Uterus (tissue), 4 donors: ENCODE measurements around the gene RWDD1. TPM values are rescaled to one million over a fixed set of nuclear protein-coding genes. Genes with fewer than 3 reads are reported as not detected.

ENCODE experiments used
- DNase-seq, 2 donors: peaks; one replicate each; pipeline ENCODE4 v3.0.0-alpha.2; 2019 to 2020
- H3K27ac ChIP-seq, 2 donors: fragments of 200-600 bp; sonication (generic); 1 replicate in 1 of 2; 2 replicates in 1 of 2; pipeline ENCODE4 v1.5.1; 2016 to 2018
- H3K27me3 ChIP-seq, 2 donors: fragments of 200-600 bp; sonication (generic); one replicate each; pipeline ENCODE4 v1.5.1; 2018 to 2019; ENCODE audit warnings: control low read depth in 1 of 2
- H3K36me3 ChIP-seq, 2 donors: fragments of 200-600 bp; sonication (generic); one replicate each; pipeline ENCODE4 v1.5.1; 2019; ENCODE audit warnings: control low read depth in 1 of 2
- H3K4me1 ChIP-seq, 2 donors: fragments of 200-600 bp; sonication (generic); one replicate each; pipeline ENCODE4 v1.5.1; 2018 to 2019; ENCODE audit warnings: control low read depth in 1 of 2
- H3K4me3 ChIP-seq, 2 donors: fragments of 200-600 bp; sonication (generic); 1 replicate in 1 of 2; 2 replicates in 1 of 2; pipeline ENCODE4 v1.5.1; 2018 to 2019; ENCODE audit warnings: mild to moderate bottlenecking in 1 of 2
- H3K9me3 ChIP-seq, 2 donors: fragments of 200-600 bp; sonication (generic); one replicate each; pipeline ENCODE4 v1.5.1; 2019; ENCODE audit warnings: control low read depth in 1 of 2
- POLR2A ChIP-seq, 2 donors: fragments of 450-650 bp; IDR thresholded peaks; one replicate each; pipeline ENCODE4 v1.6.1; 2016; ENCODE audit warnings: antibody characterized with exemption in 2 of 2, mild to moderate bottlenecking in 1 of 2, moderate library complexity in 1 of 2
- intact Hi-C: fragments of 100-400 bp; cut with DNase I; formaldehyde crosslinking; loops from one replicate; pipeline ENCODE4 v1.15.1; 2023; ENCODE audit warnings: low total_unique reads
- total RNA-seq, 4 donors: library from RNA; depleted of rRNA in 3 of 4; stranded (reverse); fragments of >200 nt in 3 of 4; gene quantifications; one replicate each; pipeline versions ENCODE4 v1.1.0 to v1.2.4, GENCODE V29; 2014 to 2023
- TF ChIP-seq, protein P1 (sequence below), 4 experiments: fragments of 200-600 bp in 2 of 4; fragments of 450-650 bp in 2 of 4; sonication (generic) in 2 of 4; IDR thresholded peaks; one replicate each; pipeline ENCODE4 v1.5.1; 2016 to 2019; ENCODE audit warnings: antibody characterized with exemption in 4 of 4, mild to moderate bottlenecking in 2 of 4, moderate library complexity in 1 of 4
- donor health status: DM: yes; HTN: yes; CAD: no.

The RWDD1 gene
- total RNA-seq, 4 donors from 2014 or later = 10.2 to 104 (median 36.1) TPM

DNA sequence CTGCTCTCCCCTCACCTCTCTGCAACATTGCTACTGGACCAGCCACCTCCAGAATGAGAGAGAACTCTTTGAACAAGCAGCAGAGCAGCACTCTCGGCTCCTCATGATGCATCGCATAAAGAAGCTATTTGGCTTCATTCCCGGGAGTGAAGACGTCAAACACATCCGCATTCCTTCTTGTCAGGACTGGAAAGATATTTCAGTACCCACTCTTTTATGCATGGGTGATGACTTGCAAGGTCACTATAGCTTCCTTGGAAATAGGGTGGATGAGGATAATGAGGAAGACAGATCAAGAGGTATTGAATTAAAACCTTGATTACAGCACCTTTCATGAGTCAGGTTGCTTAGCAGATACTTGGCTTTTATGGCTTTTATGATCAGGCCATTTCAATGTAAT is 13.4 kb upstream of the RWDD1 start:
- Histone ChIP-seq H3K27me3 (no peaks in the 10 kb centered on the region), H3K9me3 (no peaks in the 10 kb centered on the region), H3K36me3 (no peaks in the 10 kb centered on the region), H3K4me1 (no peaks in the 10 kb centered on the region), H3K4me3 (no peak overlapping the region), H3K27ac (no peak overlapping the region)
- intact Hi-C loops = no loop called here
- TF ChIP-seq, protein P1, sequence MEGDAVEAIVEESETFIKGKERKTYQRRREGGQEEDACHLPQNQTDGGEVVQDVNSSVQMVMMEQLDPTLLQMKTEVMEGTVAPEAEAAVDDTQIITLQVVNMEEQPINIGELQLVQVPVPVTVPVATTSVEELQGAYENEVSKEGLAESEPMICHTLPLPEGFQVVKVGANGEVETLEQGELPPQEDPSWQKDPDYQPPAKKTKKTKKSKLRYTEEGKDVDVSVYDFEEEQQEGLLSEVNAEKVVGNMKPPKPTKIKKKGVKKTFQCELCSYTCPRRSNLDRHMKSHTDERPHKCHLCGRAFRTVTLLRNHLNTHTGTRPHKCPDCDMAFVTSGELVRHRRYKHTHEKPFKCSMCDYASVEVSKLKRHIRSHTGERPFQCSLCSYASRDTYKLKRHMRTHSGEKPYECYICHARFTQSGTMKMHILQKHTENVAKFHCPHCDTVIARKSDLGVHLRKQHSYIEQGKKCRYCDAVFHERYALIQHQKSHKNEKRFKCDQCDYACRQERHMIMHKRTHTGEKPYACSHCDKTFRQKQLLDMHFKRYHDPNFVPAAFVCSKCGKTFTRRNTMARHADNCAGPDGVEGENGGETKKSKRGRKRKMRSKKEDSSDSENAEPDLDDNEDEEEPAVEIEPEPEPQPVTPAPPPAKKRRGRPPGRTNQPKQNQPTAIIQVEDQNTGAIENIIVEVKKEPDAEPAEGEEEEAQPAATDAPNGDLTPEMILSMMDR (IDR thresholded peaks at IDR 0.05) = no peak
- no peak for TF ChIP-seq POLR2A (IDR thresholded peaks at IDR 0.05)
- no peak for DNase-seq

DNA sequence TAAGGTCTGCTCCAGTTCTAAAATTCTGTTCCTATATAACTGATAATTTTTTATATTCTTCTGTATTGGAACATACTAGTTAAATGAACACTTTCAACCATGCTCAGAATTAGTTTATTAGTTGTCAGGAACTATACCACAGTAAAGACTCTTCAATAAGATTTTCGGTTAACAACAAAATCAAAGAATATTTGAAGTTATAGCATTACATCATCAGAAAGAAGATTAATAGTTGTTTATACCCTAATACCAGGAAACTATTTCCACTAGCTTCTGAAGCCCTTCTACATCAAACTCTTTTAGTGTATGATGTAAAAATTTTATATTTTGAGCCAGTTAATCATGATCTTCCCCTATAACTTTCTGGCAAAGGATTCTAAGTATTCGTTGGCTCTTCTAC is 11.2 kb upstream of the RWDD1 start:
- DNase-seq = no peak
- H3K27ac ChIP-seq = no peak overlapping the region
- intact Hi-C loops = no loop called here
- no peak overlapping the region for H3K4me3 ChIP-seq
- no peaks in the 10 kb centered on the region for H3K9me3 ChIP-seq
- H3K36me3 ChIP-seq = no peaks in the 10 kb centered on the region
- H3K4me1 ChIP-seq = no peaks in the 10 kb centered on the region
- TF ChIP-seq, protein P1 (IDR thresholded peaks at IDR 0.05) = no peak
- TF ChIP-seq POLR2A (IDR thresholded peaks at IDR 0.05) = no peak
- H3K27me3 ChIP-seq = no peaks in the 10 kb centered on the region

DNA sequence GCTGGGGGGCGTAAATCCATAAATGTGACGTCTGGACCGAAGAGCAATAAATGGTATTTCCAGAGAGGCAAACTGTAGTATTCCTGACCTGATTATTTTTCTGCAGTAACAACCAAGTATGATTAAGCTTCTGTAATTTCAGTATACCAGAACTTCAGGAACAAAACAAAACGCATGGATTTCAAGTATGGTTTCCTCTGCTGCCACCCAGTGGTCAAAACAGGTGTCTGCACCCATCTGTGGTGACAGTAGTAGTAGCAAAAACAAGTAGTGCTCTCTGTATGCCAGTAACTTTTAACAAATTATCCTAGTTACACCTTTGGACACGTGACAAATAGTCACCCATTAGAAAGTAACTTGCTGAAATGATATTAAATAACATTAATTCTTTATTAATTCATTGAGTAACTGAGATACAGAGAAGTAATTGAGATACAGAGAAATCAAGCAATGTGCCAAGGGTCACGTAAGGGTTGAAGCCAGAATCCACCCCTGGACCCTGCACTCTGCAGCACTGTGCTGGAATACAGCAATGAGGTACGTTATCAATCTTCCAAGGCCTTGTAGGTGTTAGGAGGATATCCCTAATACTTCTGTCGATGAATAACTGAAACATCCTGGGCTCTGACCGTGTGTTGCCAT is 9.8 kb upstream of the RWDD1 start:
- no peaks in the 10 kb centered on the region for H3K4me1 ChIP-seq
- TF ChIP-seq POLR2A (IDR thresholded peaks at IDR 0.05) = no peak
- TF ChIP-seq, protein P1 (IDR thresholded peaks at IDR 0.05) = peak; percentile 77 to 92 (median 84)
- peak overlapping the region in 1 of 2 donors; percentile 31 for H3K4me3 ChIP-seq
- no peaks in the 10 kb centered on the region for H3K27me3 ChIP-seq
- DNase-seq = peak; percentile 74 to 82
- intact Hi-C loops = no loop called here
- H3K36me3 ChIP-seq = no peaks in the 10 kb centered on the region
- H3K9me3 ChIP-seq = no peaks in the 10 kb centered on the region
- H3K27ac ChIP-seq = no peak overlapping the region

DNA sequence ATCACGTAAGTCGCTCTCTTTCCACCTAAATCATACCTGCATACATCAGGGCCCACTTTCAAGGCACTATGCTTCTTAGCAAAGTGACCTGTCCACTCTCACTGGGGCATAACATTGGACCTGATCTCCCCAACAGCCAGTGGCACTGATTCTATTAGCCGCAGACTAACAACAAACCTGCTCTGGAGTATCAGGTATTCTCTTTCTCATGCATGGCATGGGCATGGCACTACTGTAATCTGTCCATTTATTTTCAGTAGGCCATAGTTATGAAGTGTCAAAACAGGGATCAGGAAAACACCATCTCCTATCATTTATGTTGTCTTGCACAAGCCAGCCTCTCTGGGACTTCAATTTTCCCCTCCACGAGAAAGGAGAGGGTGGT is 9.3 kb upstream of the RWDD1 start:
- no peak for DNase-seq
- Histone ChIP-seq H3K36me3 (no peaks in the 10 kb centered on the region), H3K4me1 (no peaks in the 10 kb centered on the region), H3K9me3 (no peaks in the 10 kb centered on the region), H3K27me3 (no peaks in the 10 kb centered on the region), H3K27ac (no peak overlapping the region), H3K4me3 (no peak overlapping the region)
- no peak for TF ChIP-seq POLR2A (IDR thresholded peaks at IDR 0.05)
- TF ChIP-seq, protein P1 (IDR thresholded peaks at IDR 0.05) = no peak
- intact Hi-C loops = no loop called here

DNA sequence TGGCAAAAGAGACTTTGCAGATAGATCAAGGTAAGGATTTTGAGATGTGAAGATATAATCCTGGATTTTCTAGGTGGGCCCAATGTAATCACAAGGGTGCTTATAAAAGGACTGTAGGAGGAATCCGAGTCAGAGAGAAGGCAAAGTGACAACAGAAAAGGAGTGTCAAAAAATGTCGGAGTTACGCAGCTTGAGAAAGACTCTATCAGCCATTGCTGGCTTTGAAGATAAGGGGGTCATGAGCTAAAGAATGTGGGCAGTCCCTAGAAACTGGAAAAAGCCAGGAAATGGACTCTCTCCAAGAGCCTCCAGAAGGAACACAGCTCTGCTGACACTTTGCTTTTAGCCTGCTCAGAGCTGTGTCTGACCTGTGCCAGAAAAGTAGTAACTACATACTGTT is 8.7 kb upstream of the RWDD1 start:
- intact Hi-C loops = no loop called here

DNA sequence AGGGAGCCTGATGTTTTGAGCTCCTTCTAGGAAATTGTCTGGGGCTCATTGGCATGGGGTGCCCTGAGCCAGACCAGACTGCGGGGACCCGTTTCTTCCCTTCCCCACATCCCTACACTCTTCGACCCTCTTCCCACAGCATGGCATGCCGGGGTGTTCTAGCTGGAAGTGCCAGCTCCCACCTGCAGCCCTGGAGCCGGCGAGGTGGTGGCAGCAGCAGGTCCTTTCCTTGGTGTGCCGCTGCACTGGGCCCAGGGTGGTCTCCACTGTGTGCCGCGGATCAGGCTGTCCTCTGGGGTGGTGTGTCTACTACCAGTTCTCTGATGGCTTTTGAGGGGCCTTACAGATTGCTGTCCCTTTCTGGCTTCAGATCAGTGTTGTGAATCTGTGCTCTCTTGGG is 7.5 kb upstream of the RWDD1 start:
- H3K4me3 ChIP-seq = no peak overlapping the region
- H3K27ac ChIP-seq = no peak overlapping the region
- no peak for DNase-seq
- no peaks in the 10 kb centered on the region for H3K27me3 ChIP-seq
- H3K9me3 ChIP-seq = no peaks in the 10 kb centered on the region
- intact Hi-C loops = no loop called here
- no peak for TF ChIP-seq POLR2A (IDR thresholded peaks at IDR 0.05)
- no peaks in the 10 kb centered on the region for H3K4me1 ChIP-seq
- H3K36me3 ChIP-seq = no peaks in the 10 kb centered on the region

More for the DNA sequence above, 8.7 kb upstream of the RWDD1 start:
- H3K4me1 ChIP-seq = no peaks in the 10 kb centered on the region
- no peak for TF ChIP-seq POLR2A (IDR thresholded peaks at IDR 0.05)
- no peak for DNase-seq
- H3K27ac ChIP-seq = no peak overlapping the region
- H3K36me3 ChIP-seq = no peaks in the 10 kb centered on the region
- no peaks in the 10 kb centered on the region for H3K27me3 ChIP-seq
- H3K4me3 ChIP-seq = no peak overlapping the region
- H3K9me3 ChIP-seq = no peaks in the 10 kb centered on the region
